GM13976 (cell line): Measurements from ENCODE around the gene SLC35G6.

Source experiments
- DNase-seq: peaks from one replicate; pipeline ENCODE4 v3.0.0; 2012; ENCODE audit warnings: low spot score
- CTCF ChIP-seq: IDR thresholded peaks from 2 replicates; pipeline ENCODE4 v1.5.1; 2012; ENCODE audit warnings: borderline replicate concordance, mild to moderate bottlenecking; ENCODE audit not compliant: insufficient read depth; ENCODE audit errors: extremely low read depth, missing control alignments, control extremely low read depth
- in situ Hi-C: fragments of 300-500 bp; cut with MboI; formaldehyde crosslinking; loops from one replicate; pipeline ENCODE4 v1.12.0; 2022; ENCODE audit warnings: low sequenced_read_pairs, mixed read lengths, inconsistent platforms; ENCODE audit not compliant: unreplicated experiment

Gene SLC35G6

GRCh38 chr17:7443499-7444485, 37.5 kb upstream of the SLC35G6 start:
- in situ Hi-C loops: no loop called here
- no peak for DNase-seq

GRCh38 chr17:7444682-7445618, 36.3 kb upstream of the SLC35G6 start, which contains the start of gene CHRNB1:
Gene CHRNB1 (plus strand): TSS chr17:7445061. CDS start chr17:7445128, 67 bp downstream.
- in situ Hi-C loops: no loop called here
- DNase-seq: peak; percentile 80
- TF ChIP-seq CTCF: no peak

More at GRCh38 chr17:7443499-7444485, 37.5 kb upstream of the SLC35G6 start:
- TF ChIP-seq CTCF: no peak

GRCh38 chr17:7445619-7445968, 35.7 kb upstream of the SLC35G6 start:
- TF ChIP-seq CTCF: no peak
- in situ Hi-C loops: no loop called here
- peak; percentile 66 for DNase-seq

- in situ Hi-C loops: no loop called here
- no peak for DNase-seq
Measured at GRCh38 chr17:7448461-7448860, 32.8 kb upstream of the SLC35G6 start.

GRCh38 chr17:7459961-7460545, 21.2 kb upstream of the SLC35G6 start:
- DNase-seq: no peak
- in situ Hi-C loops: no loop called here
- no peak for TF ChIP-seq CTCF

More at GRCh38 chr17:7448461-7448860, 32.8 kb upstream of the SLC35G6 start:
- TF ChIP-seq CTCF: no peak
